ENCODE measurements around the gene TTLL12.

The TTLL12 gene

GRCh38 chr22:43126501-43127165 is 60.3 kb downstream of the TTLL12 start:
- Histone ChIP-seq H3K27ac (ENCODE audit: low read depth, low read length) (no peak overlapping the region), H4K20me1 (ENCODE audit: low read depth, low read length) (no peaks in the 10 kb centered on the region), H3K79me2 (ENCODE audit: insufficient read depth, low read length) (no peaks in the 10 kb centered on the region), H3K4me3 (ENCODE audit: insufficient read depth, low read length, poor library complexity, severe bottlenecking) (no peak overlapping the region), H2AFZ (ENCODE audit: low read depth, low read length, severe bottlenecking) (no peak overlapping the region), H3F3A (ENCODE audit: insufficient read depth) (no peaks in the 10 kb centered on the region), H3K4me2 (ENCODE audit: low read depth, low read length, poor library complexity, severe bottlenecking) (no peak overlapping the region), H3K36me3 (ENCODE audit: low read length) (no peaks in the 10 kb centered on the region), H3K9me2 (replicated peaks; ENCODE audit: insufficient read depth, low read length) (no peaks in the 10 kb centered on the region), H3K27me3 (ENCODE audit: low read length) (no peaks in the 10 kb centered on the region), H3K9me3 (ENCODE audit: insufficient read depth, low read length) (no peaks in the 10 kb centered on the region), H3K9ac (ENCODE audit: low read length) (no peak overlapping the region)
- TF ChIP-seq EZH2phosphoT487 (conservative IDR thresholded peaks at IDR 0.05; ENCODE audit: low read length) = no peak
- TF ChIP-seq CTCF (IDR thresholded peaks at IDR 0.05; ENCODE audit: insufficient read depth, low read length, poor library complexity, severe bottlenecking) = no peak

DNA sequence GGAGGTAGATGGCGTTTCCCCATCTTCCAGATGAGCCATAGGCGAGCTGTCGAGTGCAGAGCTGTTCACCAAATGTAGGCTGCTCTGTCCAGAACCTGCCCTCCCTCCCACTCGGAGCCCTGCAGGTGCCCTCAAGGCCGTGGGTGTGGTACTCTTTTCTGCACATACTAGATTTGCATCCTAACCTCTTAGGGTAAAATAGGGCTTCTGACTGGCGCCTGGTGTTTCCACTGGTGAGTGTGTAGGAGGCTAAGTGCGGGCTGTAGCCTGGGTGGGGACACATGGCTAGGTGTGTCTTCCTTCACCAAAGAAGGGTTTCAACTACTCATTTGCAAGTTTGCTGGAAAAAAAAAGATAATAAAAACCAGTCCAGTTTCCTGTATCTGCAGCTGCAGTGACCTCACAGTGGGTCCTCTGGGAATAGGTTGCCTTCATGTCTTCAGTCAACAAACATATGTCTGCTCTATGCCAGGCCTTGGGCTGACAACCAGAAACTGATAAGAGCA is 67.9 kb downstream of the TTLL12 start:
- H4K20me1 ChIP-seq (ENCODE audit: low read depth, low read length) = no peaks in the 10 kb centered on the region
- H3K4me3 ChIP-seq (ENCODE audit: insufficient read depth, low read length, poor library complexity, severe bottlenecking) = no peak overlapping the region
- H2AFZ ChIP-seq (ENCODE audit: low read depth, low read length, severe bottlenecking) = no peak overlapping the region
- H3K9ac ChIP-seq (ENCODE audit: low read length) = peak overlapping the region; percentile 13; the same call in 1 of the 2 replicates
- no peaks in the 10 kb centered on the region for H3F3A ChIP-seq (ENCODE audit: insufficient read depth)
- no peaks in the 10 kb centered on the region for H3K79me2 ChIP-seq (ENCODE audit: insufficient read depth, low read length)
- peak overlapping the region; percentile 32 for H3K4me2 ChIP-seq (ENCODE audit: low read depth, low read length, poor library complexity, severe bottlenecking)
- no peak for TF ChIP-seq CTCF (IDR thresholded peaks at IDR 0.05; ENCODE audit: insufficient read depth, low read length, poor library complexity, severe bottlenecking)
- TF ChIP-seq EZH2phosphoT487 (conservative IDR thresholded peaks at IDR 0.05; ENCODE audit: low read length) = no peak
- no peaks in the 10 kb centered on the region for H3K36me3 ChIP-seq (ENCODE audit: low read length)
- no peaks in the 10 kb centered on the region for H3K9me3 ChIP-seq (ENCODE audit: insufficient read depth, low read length)
- H3K27me3 ChIP-seq (ENCODE audit: low read length) = no peaks in the 10 kb centered on the region
- H3K9me2 ChIP-seq (replicated peaks; ENCODE audit: insufficient read depth, low read length) = no peaks in the 10 kb centered on the region
- peak overlapping the region; percentile 25; the same call in 1 of the 2 replicates for H3K27ac ChIP-seq (ENCODE audit: low read depth, low read length)

DNA sequence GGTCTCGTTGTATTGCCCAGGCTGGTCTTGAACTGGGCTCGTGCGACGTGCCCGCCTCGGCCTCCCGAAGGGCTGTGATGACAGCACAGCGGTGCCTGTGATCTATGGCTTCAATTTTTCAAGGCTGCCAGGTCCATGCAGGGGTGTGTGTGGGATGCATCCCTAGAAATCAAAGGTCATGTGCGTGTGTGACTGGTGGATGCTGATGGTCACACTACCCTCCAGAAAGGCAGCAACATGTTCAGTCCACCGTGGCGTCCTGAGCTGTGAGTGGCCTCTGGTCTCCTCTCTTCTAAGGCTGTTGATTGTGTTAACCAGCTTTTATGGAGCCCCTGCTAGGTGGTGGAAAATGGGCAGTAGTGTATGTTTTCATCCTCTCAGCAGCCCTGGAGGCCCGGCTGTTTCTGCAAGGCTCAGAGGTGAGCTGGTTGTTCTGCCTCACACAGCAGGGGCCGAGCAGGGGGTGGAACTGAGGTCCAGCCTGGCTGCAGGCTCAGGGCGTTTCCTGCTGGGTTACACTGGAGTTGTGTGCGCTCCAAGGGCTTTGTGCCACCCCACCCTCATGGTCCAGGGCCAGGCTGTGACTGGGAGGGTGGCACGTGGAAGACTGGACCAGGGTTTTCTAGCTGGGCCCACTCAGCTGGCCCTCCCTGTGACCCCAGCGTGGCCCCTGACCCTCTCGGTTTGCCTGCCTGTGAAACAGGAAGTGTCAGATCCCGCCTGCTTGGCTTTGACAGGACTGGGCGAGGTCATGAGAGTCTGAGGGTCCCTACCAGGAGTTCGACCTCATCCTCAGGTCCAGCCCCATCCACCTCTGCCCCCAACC is 68.7 kb downstream of the TTLL12 start:
- H3K9me3 ChIP-seq (ENCODE audit: insufficient read depth, low read length) = no peaks in the 10 kb centered on the region
- H4K20me1 ChIP-seq (ENCODE audit: low read depth, low read length) = no peaks in the 10 kb centered on the region
- H3K27me3 ChIP-seq (ENCODE audit: low read length) = no peaks in the 10 kb centered on the region
- peak overlapping the region; percentile 32 for H3K4me2 ChIP-seq (ENCODE audit: low read depth, low read length, poor library complexity, severe bottlenecking)
- H3K79me2 ChIP-seq (ENCODE audit: insufficient read depth, low read length) = no peaks in the 10 kb centered on the region
- no peak overlapping the region for H3K4me3 ChIP-seq (ENCODE audit: insufficient read depth, low read length, poor library complexity, severe bottlenecking)
- no peaks in the 10 kb centered on the region for H3K36me3 ChIP-seq (ENCODE audit: low read length)
- H3K9me2 ChIP-seq (replicated peaks; ENCODE audit: insufficient read depth, low read length) = no peaks in the 10 kb centered on the region
- H3K27ac ChIP-seq (ENCODE audit: low read depth, low read length) = peak overlapping the region; percentile 25; the same call in 1 of the 2 replicates
- peak overlapping the region; percentile 12 for H2AFZ ChIP-seq (ENCODE audit: low read depth, low read length, severe bottlenecking)
- peak overlapping the region; percentile 13; the same call in 1 of the 2 replicates for H3K9ac ChIP-seq (ENCODE audit: low read length)
- H3F3A ChIP-seq (ENCODE audit: insufficient read depth) = no peaks in the 10 kb centered on the region
- TF ChIP-seq EZH2phosphoT487 (conservative IDR thresholded peaks at IDR 0.05; ENCODE audit: low read length) (no peak), CTCF (IDR thresholded peaks at IDR 0.05; ENCODE audit: insufficient read depth, low read length, poor library complexity, severe bottlenecking) (no peak)

Data from SU-DHL-6 (cell line).